IMR-90 (cell line): ENCODE results near the gene ADAMTS13. TPM values are rescaled to one million over a fixed set of nuclear protein-coding genes. Genes with fewer than 3 reads are reported as not detected.
"Not testable (repeated sequence)": the region's sequence is repeated elsewhere in the genome, so short reads cannot be mapped to it uniquely, and the experiment has no call there.

Source experiments
- ATAC-seq: fragments of 200-7000 bp; cut with Tn5 transposase; 2 replicates; pipeline ENCODE4 v1.9.1; 2020; ENCODE audit warnings: low read depth, mild to moderate bottlenecking, moderate library complexity
- BruUV-seq: library from RNA; stranded (reverse); fragments of 400-500 nt; replicated peaks from 2 replicates; lab custom pipeline; 2021; lab: Mats Ljungman, UMichigan
- CTCF ChIA-PET: fragments of 300-600 bp; formaldehyde crosslinking; extraction: SDS; loops from one replicate; lab custom pipeline; 2021; ENCODE audit warnings: antibody characterized with exemption; lab: Yijun Ruan, JAX
- POLR2A ChIA-PET: fragments of 300-600 bp; sonication (Branson Sonifier 250); formaldehyde crosslinking; loops from one replicate; lab custom pipeline; 2022; ENCODE audit warnings: antibody characterized with exemption; ENCODE audit not compliant: unreplicated experiment; lab: Charles Lee
- DNase-seq: peaks from one replicate; pipeline ENCODE4 v3.0.0; 2013
- H2AFZ ChIP-seq: replicated peaks from 2 replicates; pipeline ENCODE3; 2013; ENCODE audit warnings: low read length, mild to moderate bottlenecking; ENCODE audit not compliant: poor library complexity
- H2AK5ac ChIP-seq: 2 replicates; pipeline ENCODE4 v1.6.1; 2013; ENCODE audit warnings: low read depth, low read length, inconsistent platforms
- H2AK9ac ChIP-seq: replicated peaks from 2 replicates; pipeline ENCODE3; 2013; ENCODE audit warnings: mild to moderate bottlenecking, low read depth, low read length, moderate library complexity; ENCODE audit not compliant: poor library complexity
- H2BK120ac ChIP-seq: 2 replicates; pipeline ENCODE4 v1.6.1; 2013; ENCODE audit warnings: low read depth, low read length, inconsistent platforms
- H2BK15ac ChIP-seq: 3 replicates; pipeline ENCODE4 v1.6.1; 2013; ENCODE audit warnings: low read depth, low read length, inconsistent platforms
- H2BK20ac ChIP-seq: 2 replicates; pipeline ENCODE4 v1.6.1; 2013; ENCODE audit warnings: low read depth, mild to moderate bottlenecking, inconsistent platforms, low read length, moderate library complexity
- H2BK5ac ChIP-seq: 2 replicates; pipeline ENCODE4 v1.6.1; 2013; ENCODE audit warnings: mild to moderate bottlenecking, low read depth, low read length, inconsistent platforms; ENCODE audit not compliant: poor library complexity, severe bottlenecking
- H3K14ac ChIP-seq: replicated peaks from 2 replicates; pipeline ENCODE4 v1.6.1; 2013; ENCODE audit warnings: low read depth, low read length, inconsistent platforms
- H3K18ac ChIP-seq: 2 replicates; pipeline ENCODE4 v1.6.1; 2013; ENCODE audit warnings: low read depth, low read length, control low read depth
- H3K23ac ChIP-seq: 2 replicates; pipeline ENCODE4 v1.6.1; 2013; ENCODE audit warnings: low read depth, low read length, inconsistent platforms
- H3K27ac ChIP-seq: 2 replicates; pipeline ENCODE4 v1.5.1; 2013; ENCODE audit warnings: mild to moderate bottlenecking, control low read depth, low read length; ENCODE audit not compliant: insufficient read depth
- H3K27me3 ChIP-seq: 2 replicates; pipeline ENCODE4 v1.6.1; 2013; ENCODE audit warnings: low read length; ENCODE audit not compliant: control insufficient read depth, insufficient read depth
- H3K36me3 ChIP-seq: 2 replicates; pipeline ENCODE4 v1.6.1; 2013; ENCODE audit warnings: low read length, mixed read lengths; ENCODE audit not compliant: control insufficient read depth, insufficient read depth
- H3K4ac ChIP-seq: 2 replicates; pipeline ENCODE4 v1.6.1; 2013; ENCODE audit warnings: low read depth, low read length, inconsistent platforms
- H3K4me1 ChIP-seq: 2 replicates; pipeline ENCODE4 v1.6.1; 2013; ENCODE audit warnings: low read length, mixed read lengths; ENCODE audit not compliant: control insufficient read depth, insufficient read depth
- H3K4me2 ChIP-seq: 2 replicates; pipeline ENCODE4 v1.6.1; 2013; ENCODE audit warnings: low read depth, mild to moderate bottlenecking, control low read depth, low read length, moderate library complexity
- H3K4me3 ChIP-seq: 2 replicates; pipeline ENCODE4 v1.5.1; 2013; ENCODE audit warnings: low read depth, mild to moderate bottlenecking, control low read depth, low read length, moderate library complexity; ENCODE audit not compliant: insufficient read depth
- H3K56ac ChIP-seq: 2 replicates; pipeline ENCODE4 v1.6.1; 2013; ENCODE audit warnings: low read length, inconsistent platforms; ENCODE audit not compliant: insufficient read depth; ENCODE audit errors: extremely low read depth
- H3K79me1 ChIP-seq, 2 experiments: 2 replicates each; pipeline ENCODE4 v1.6.1; 2013; ENCODE audit warnings: low read length in 2 of 2, inconsistent platforms in 1 of 2, low read depth in 1 of 2
- H3K9ac ChIP-seq: 2 replicates; pipeline ENCODE4 v1.6.1; 2013; ENCODE audit warnings: low read depth, low read length, control low read depth
- H3K9me1 ChIP-seq: 2 replicates; pipeline ENCODE4 v1.6.1; 2013; ENCODE audit warnings: low read length, inconsistent platforms; ENCODE audit not compliant: insufficient read depth
- H3K9me3 ChIP-seq: 2 replicates; pipeline ENCODE4 v1.6.1; 2013; ENCODE audit warnings: low read length; ENCODE audit not compliant: control insufficient read depth, insufficient read depth
- H4K20me1 ChIP-seq: 2 replicates; pipeline ENCODE4 v1.6.1; 2013; ENCODE audit warnings: low read length, inconsistent platforms; ENCODE audit not compliant: insufficient read depth
- H4K5ac ChIP-seq: 2 replicates; pipeline ENCODE4 v1.6.1; 2013; ENCODE audit warnings: mild to moderate bottlenecking, low read depth, low read length, control low read depth
- H4K8ac ChIP-seq, 2 experiments: 2 replicates each; pipeline ENCODE4 v1.6.1; 2013; ENCODE audit warnings: low read depth in 2 of 2, low read length in 2 of 2, control low read depth in 1 of 2, inconsistent platforms in 1 of 2
- H4K91ac ChIP-seq: 2 replicates; pipeline ENCODE4 v1.6.1; 2013; ENCODE audit warnings: low read depth, low read length, inconsistent platforms; ENCODE audit not compliant: insufficient read depth
- WGBS, 2 experiments: methylation state at CpG; one replicate each; pipeline versions ENCODE4 v1.1.5 to v1.1.7; 2013; ENCODE audit warnings: missing lambda C conversion rate in 2 of 2; ENCODE audit not compliant: insufficient read length in 1 of 2; ENCODE audit errors: extremely low coverage in 2 of 2; 5-methylcytosine and 5-hydroxymethylcytosine counted together
- dilution Hi-C: fragments of 300-500 bp; cut with HindIII; formaldehyde crosslinking; loops from one replicate; pipeline ENCODE4 v1.14.3; 2018; ENCODE audit warnings: low sequenced_read_pairs; ENCODE audit not compliant: unreplicated experiment
- in situ Hi-C: fragments of 300-500 bp; cut with MboI; formaldehyde crosslinking; loops from 3 replicates; pipeline ENCODE4 v1.14.3; 2019; ENCODE audit warnings: low sequenced_read_pairs, inconsistent platforms, mixed read lengths
- intact Hi-C: fragments of 100-400 bp; cut with micrococcal nuclease; formaldehyde crosslinking; loops from 2 replicates; pipeline ENCODE4 v1.10.0; 2022
- polyA plus RNA-seq, 3 experiments: library from polyadenylated mRNA; depleted of rRNA; stranded (reverse); fragments of >200 nt; gene quantifications; 2 replicates each; pipeline ENCODE4 v1.2.3, GENCODE V29; 2012; ENCODE audit warnings: low replicate concordance in 1 of 3
- total RNA-seq: library from RNA; depleted of rRNA; stranded (reverse); fragments of >200 nt; gene quantifications from 2 replicates; pipeline ENCODE4 v1.2.3, GENCODE V29; 2012

ADAMTS13 gene
- total and polyA plus RNA-seq, 2 of the 4 experiments (the other 2 are of a cell fraction), result 0.18 to 2.8 TPM

- H3K4me2 ChIP-seq, H3K23ac ChIP-seq, H3K9ac ChIP-seq, H2BK120ac ChIP-seq, intact Hi-C loops, H3K27me3 ChIP-seq, H2AFZ ChIP-seq, H3K4me1 ChIP-seq, H4K8ac ChIP-seq, dilution Hi-C loops, ATAC-seq, H2AK5ac ChIP-seq, CTCF ChIA-PET, H3K27ac ChIP-seq, POLR2A ChIA-PET, H2BK5ac ChIP-seq, H2BK20ac ChIP-seq, H3K9me1 ChIP-seq, H4K5ac ChIP-seq, H3K9me3 ChIP-seq, H4K20me1 ChIP-seq, H3K18ac ChIP-seq, H3K79me1 ChIP-seq, H3K56ac ChIP-seq, H3K4me3 ChIP-seq, BruUV-seq, DNase-seq, H2AK9ac ChIP-seq, in situ Hi-C loops, H4K91ac ChIP-seq, H3K36me3 ChIP-seq, H2BK15ac ChIP-seq, H3K4ac ChIP-seq, H3K14ac ChIP-seq: not testable (repeated sequence)
- WGBS, 2 experiments, result no CpG with 5 or more reads among the region's 5 CpGs
Observed at GRCh38 chr9:133451865-133452264, 29.7 kb downstream of the ADAMTS13 start.
